Stimulated activated CD8-positive, alpha-beta memory T cell treated with anti-CD3 and anti-CD28 coated beads, Interleukin-15, amount 100 ng/mL, for 4 hours (primary cell): Measurements from ENCODE around the gene S100A16.
"Not testable (repeated sequence)": the region's sequence is repeated elsewhere in the genome, so short reads cannot be mapped to it uniquely, and the experiment has no call there.

Source experiments
- DNase-seq, 2 donors: peaks; one replicate each; pipeline ENCODE4 v3.0.0-alpha.2; 2020; ENCODE audit warnings: low read depth in 2 of 2

The S100A16 gene

DNA sequence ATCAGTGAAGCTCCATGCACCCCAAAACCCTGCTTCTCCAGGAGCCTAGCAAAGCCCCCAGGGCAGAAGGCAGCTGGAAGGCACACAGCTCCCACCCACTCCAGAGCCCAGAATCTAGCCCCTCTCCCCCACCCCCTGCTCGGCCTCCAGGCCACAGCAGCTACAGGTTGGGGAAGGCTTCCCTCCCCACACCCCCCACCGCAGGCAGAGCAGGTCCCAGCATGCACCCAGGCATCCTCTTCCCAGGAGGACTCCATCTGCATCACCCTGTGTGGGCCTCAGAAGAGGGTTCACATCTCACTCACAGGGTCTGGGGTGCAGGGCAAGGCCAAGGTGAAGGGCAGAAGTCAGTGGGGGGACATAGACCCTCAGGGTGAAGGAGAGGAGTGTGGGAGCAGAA lies 2.5 kb upstream of the S100A16 start:
- no peak for DNase-seq

GRCh38 chr1:153614906-153615305 lies 2.0 kb upstream of the S100A16 start:
- DNase-seq = no peak

DNA sequence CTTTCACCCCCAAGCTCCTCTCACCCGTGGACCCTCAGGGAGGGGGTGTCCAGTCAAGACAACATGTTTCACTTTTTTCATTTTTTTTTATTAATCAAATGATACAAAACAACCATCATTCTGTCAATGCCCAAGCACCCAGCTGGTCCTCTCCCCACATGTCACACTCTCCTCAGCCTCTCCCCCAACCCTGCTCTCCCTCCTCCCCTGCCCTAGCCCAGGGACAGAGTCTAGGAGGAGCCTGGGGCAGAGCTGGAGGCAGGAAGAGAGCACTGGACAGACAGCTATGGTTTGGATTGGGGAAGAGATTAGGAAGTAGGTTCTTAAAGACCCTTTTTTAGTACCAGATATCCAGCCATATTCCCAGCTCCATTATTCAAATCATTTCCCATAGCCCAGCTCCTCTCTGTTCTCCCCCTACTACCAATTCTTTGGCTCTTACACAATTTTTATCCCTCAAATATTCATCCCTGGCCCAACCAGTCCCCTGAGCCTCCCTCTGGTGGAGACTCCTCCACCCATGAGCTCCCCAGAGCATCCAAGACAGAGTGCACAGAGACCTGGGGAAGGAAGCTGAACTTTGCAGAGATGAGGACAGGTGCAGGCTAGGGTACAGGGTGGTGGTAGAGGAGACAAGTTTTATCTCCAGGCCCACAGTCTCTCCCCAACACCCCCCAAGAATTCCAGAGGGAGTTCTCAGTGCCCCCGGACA lies 1.4 kb upstream of the S100A16 start:
- DNase-seq = no peak

- no peak for DNase-seq
These were observed 469 bp upstream of the S100A16 start for GRCh38 chr1:153613406-153613805.

- DNase-seq = no peak
These were observed 704 bp downstream of the S100A16 start for GRCh38 chr1:153612111-153612754.

DNA sequence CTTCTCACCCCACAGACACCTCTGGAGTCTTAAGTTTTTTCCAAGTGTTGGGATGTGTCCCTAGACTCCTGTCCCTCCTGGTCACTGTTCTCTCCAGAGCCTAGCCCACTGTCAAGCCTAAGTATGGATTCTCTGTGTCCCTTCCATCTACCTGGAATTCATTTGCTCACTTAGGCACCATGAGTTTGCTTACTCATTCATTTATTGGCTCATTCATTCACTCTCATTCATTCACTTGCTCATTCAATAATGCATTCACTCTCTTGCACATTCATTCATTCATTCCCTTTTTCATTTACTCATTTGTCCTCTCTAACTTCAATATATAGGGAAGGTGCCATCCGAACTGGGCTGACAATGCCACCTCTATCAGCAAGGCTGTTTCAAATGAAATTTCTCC lies 1.6 kb downstream of the S100A16 start:
- no peak for DNase-seq

- DNase-seq = no peak
These were observed 2.1 kb downstream of the S100A16 start for GRCh38 chr1:153610811-153611301.

DNA sequence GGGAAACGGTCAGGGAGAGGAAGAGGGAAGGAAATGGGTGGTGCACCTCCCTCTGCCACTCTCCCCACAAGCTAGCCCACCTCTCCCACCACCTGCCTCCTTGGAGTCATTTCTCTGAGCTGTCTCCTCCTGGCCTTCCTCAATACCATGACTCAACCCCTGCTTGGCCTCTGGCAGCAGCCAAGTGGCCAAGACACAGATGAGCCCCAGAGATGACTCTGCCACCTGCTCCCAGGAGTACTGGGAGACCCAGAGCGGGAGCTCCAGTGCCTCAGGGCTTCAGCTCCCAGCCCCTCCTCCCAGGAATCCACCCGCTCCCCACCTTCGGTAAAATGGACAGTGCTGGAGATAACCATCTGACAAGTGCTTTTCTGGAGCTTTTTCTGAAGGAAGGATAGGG lies 2.6 kb downstream of the S100A16 start:
- no peak for DNase-seq

DNA sequence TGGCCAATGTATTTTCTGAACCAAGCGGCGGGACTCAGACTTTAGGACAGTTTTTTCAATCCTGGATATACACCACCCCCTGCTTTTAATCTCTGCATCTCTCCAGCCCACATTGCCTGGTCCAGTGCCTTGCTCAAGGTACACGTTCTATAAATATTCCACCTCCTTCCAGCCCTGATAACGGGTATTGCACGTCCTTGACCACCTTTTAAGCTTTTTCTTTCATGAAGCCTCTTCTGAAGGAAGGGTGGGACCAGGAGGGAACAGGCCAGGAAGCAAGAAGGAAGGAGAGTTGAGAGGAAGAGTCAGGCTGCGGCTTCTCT lies 3.4 kb downstream of the S100A16 start:
- DNase-seq = no peak

GRCh38 chr1:153608742-153609584 lies 4.0 kb downstream of the S100A16 start:
- DNase-seq = no peak

GRCh38 chr1:153608089-153608682 lies 4.8 kb downstream of the S100A16 start:
- DNase-seq = no peak

GRCh38 chr1:153607381-153607780 lies 5.6 kb downstream of the S100A16 start:
- no peak for DNase-seq

DNA sequence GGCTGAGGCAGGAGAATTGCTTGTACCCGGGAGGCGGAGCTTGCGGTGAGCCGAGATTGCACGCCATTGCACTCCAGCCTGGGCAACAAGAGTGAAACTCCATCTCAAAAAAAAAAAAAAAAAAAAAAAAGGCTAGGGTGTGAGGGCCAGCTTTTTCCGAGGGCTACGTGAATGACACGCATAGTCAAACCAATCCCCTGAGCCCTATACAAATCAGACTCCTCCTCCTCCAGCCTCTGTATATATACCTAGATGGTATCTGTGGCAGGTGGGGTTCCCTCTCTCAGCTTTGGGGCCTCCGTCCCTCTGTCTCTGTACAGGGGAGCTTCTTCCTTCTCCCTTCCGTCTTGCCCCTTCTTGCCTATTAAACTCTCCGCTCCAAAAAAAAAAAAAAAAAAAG lies 6.7 kb downstream of the S100A16 start:
- DNase-seq = no peak

- no peak for DNase-seq
These were observed 10.2 kb downstream of the S100A16 start for GRCh38 chr1:153602749-153603148.

GRCh38 chr1:153599847-153600246 lies 13.1 kb downstream of the S100A16 start:
- DNase-seq = no peak

- no peak for DNase-seq
These were observed 14.4 kb downstream of the S100A16 start for GRCh38 chr1:153598309-153599172.

- no peak for DNase-seq
These were observed 15.7 kb downstream of the S100A16 start for GRCh38 chr1:153597206-153597605.

GRCh38 chr1:153592748-153593147 lies 20.2 kb downstream of the S100A16 start:
- DNase-seq = no peak

- no peak for DNase-seq
These were observed 24.5 kb downstream of the S100A16 start for GRCh38 chr1:153588482-153588881.

GRCh38 chr1:153588033-153588432 lies 24.9 kb downstream of the S100A16 start:
- not testable (repeated sequence) for DNase-seq

DNA sequence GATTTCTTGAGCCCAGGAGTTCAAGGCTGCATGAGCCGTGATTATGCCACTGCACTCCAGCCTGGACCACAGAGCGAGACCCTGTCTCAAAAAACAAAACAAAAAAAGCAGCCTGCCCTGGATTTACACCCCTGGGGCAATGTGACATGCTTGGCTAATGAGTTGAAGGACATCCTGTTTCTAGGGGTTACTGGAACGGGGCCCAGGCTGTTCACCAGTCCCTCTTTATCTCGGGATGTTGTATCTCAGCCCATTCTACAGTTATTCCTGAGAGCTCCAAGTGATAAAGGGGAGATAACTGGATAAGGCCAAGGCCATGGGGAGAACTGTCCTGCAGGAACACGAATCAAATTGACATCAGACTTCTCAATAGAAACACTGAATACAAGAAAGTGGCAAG lies 25.6 kb downstream of the S100A16 start:
- no peak for DNase-seq
